ENCODE results near the gene TSEN34.
"Not testable (repeated sequence)": the region's sequence is repeated elsewhere in the genome, so short reads cannot be mapped to it uniquely, and the experiment has no call there.

DNA sequence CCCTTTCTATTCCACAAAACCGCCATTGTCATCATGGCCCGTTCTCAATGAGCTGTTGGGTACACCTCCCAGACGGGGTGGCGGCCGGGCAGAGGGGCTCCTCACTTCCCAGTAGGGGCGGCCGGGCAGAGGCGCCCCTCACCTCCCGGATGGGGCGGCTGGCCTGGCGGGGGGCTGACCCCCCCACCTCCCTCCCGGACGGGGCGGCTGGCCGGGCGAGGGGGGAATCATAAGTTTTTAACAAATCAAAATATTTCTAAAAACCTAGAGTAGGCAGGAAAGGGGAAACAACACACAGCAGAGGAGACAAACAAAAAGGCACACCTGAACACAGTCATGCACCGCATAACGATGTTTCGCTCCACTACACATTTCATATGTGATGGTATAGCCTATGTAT is 23.6 kb downstream of the TSEN34 start:
- TF ChIP-seq EZH2phosphoT487 (IDR thresholded peaks at IDR 0.05; ENCODE audit: low read depth, severe bottlenecking, unreplicated experiment): not testable (repeated sequence)
- TF ChIP-seq, protein P1, sequence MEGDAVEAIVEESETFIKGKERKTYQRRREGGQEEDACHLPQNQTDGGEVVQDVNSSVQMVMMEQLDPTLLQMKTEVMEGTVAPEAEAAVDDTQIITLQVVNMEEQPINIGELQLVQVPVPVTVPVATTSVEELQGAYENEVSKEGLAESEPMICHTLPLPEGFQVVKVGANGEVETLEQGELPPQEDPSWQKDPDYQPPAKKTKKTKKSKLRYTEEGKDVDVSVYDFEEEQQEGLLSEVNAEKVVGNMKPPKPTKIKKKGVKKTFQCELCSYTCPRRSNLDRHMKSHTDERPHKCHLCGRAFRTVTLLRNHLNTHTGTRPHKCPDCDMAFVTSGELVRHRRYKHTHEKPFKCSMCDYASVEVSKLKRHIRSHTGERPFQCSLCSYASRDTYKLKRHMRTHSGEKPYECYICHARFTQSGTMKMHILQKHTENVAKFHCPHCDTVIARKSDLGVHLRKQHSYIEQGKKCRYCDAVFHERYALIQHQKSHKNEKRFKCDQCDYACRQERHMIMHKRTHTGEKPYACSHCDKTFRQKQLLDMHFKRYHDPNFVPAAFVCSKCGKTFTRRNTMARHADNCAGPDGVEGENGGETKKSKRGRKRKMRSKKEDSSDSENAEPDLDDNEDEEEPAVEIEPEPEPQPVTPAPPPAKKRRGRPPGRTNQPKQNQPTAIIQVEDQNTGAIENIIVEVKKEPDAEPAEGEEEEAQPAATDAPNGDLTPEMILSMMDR (IDR thresholded peaks at IDR 0.05; ENCODE audit: poor library complexity): not testable (repeated sequence)

Data from hepatocyte (in vitro differentiated cells).